ENCODE results near the gene SEZ6L. TPM values are rescaled to one million over a fixed set of nuclear protein-coding genes. Genes with fewer than 3 reads are reported as not detected.

SEZ6L gene
- 1 to 10 TPM in 2 of 12 donors, under 1 TPM in 8, not detected in 2; 0.35 to 3.6 (median 0.59) TPM for polyA plus RNA-seq (ENCODE audit: insufficient read length in 12 of 12)
- long read RNA-seq, donor 1, result 0 reads
- long read RNA-seq, donor 2, result 0 reads
- long read RNA-seq, donor 3, result 0 reads
- long read RNA-seq, donor 4, result 0 reads
- long read RNA-seq, donor 5, result 0 reads
- long read RNA-seq, donor 6, result 0 reads
- long read RNA-seq, donor 7, result 0 reads
- long read RNA-seq, donor 8, result 0 reads
- long read RNA-seq, donor 9, result 0 reads
- long read RNA-seq, donor 10, result 0 reads
- long read RNA-seq, donor 11, result 0 reads

DNA sequence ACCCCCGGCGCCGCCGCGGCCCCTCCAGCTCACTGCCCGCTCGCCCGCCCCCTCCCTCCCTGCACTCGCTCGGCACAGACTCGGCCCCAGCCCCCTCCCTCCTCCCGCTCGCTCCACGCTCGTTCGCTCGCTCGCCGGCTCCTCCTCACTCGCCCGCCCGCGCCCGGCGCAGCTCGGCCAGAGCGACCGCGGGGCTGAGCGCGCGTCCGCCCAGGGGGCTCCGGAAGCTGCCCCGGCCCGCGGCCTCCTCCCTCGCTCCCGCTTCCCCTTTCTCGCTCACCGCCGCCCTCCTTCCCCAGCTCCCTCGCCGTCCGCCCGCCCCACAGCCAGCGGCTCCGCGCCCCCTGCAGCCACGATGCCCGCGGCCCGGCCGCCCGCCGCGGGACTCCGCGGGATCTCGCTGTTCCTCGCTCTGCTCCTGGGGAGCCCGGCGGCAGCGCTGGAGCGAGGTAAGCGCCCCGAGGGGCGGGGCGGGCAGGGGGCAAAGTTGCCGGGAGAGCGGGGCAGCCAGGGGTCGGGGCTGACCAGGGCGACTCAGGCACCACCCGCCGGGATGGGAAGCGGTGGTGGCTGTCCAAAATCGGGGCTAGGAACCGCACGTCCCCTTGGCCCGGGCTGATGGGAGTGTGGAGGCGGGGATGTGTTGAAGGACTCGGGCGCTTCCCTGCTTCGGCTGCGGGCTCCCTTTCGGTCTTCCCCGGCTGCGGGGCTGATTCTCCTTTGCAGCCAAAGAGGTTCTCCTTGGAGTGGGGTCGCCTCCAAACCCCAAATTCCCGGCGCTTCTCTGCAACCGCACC lies at the start of gene SEZ6L:
TSS of gene SEZ6L (plus strand) at position 148 of the 797 bp plus-strand sequence. CDS start at position 356, 208 bp downstream.
- no peak for DNase-seq

DNA sequence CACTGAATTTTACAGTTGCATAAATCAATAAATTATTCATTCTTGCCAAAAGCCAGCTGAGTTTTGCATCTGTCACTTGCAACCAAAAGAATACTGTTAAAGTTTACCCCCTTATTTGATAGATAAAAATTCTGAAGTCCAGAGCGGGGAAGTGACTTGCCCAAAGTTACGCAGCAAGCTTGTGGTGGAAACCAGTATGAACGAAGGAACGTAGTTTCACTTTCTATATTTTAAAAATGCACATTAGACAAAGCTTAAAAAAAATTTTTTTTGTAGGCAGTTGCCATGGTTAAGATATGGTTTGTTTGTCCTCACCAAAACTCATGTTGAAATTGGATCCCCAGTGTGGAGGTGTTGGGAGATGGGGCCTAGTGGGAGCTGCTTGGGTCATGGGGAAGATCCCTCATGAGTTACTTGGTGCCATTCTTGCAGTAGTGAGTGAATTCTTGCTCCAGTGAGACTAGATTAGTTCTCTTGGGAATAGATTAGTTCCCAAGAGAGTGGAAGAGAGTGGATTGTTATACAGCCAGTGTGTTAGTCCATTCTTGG lies 46.3 kb upstream of the SEZ6L start:
- DNase-seq, result no peak

DNA sequence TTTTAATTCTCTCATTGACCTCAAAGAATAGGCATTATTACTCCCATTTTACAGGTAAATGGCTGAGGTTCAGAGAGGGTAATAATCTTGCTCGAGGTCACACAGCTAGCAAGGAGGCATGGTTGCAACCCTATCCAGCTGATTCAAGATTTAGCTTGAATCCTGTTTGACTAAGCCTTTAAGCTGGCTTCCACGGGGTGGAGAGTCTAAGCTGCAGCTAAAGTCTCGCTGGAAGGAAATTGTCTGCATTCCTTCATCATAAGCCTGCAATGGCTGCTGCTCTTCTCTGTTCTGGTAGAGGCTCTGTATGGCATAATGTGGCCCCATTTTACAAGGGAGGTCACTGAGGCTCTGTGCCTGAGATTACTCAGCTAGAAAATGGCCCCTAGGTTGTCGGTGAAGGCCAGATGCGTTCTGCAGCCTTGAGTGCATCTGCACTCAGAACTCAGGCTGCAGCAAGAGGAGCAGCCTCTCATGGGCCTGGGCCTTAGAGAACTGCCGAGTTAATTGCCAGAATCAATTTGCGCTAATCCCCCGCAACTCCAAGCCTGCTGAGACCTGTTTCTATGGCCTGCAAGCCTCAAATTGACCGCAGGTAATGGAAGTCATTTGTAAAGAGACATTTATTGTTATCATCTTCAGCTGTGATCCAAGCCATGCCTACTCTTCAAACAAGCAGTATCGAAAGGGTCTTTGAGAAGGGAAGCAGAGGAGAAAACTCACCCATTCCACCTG lies 44.1 kb upstream of the SEZ6L start:
- no peak for DNase-seq

DNA sequence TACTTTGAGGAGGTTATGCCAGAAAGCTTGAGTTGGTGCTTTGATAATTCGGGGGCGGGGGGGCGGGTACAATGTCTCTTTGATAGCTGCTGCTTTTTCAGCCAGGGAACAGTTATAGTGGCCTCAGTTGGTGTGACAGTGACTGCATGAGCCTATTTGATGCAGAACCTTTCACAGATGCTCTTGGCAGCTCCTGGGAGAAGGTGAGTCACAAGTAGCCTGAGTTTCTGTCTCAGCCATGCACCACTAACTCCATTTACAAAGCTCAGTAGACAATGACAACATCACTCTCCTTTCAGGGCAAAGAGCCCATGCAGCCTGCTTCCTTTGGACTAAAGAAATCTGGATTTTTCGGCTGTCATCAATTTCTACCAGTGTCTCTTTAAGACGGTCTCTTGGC lies 42.1 kb upstream of the SEZ6L start:
- DNase-seq, result no peak

GRCh38 chr22:26127556-26127955 lies 41.7 kb upstream of the SEZ6L start:
- no peak for DNase-seq

DNA sequence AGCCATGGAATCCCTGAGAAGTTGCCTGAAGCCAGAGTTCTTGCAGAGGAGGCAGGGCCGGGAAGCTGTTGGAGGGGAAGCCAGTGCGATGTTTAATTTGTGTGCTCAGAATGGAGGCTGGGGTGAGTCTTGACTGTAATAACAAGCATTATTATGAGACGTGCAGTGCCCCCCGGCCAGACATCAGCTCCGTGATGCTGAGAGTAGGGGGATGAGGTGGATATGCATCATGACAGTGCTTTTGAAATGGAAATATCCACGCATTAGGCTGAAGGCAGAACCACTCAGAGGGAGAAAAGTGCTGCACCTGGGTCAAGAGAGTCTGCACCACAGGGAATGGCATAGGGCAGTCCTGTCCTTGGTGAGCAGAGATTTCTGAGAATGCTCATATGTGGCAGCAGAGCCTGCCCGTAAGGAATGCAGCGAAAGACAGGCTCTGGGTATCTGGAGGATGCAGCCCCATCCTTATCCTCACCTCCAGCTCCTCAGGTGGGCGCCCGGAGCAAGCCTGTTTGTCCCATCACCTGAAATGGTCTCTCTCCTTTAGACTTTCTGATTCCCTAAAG lies 37.6 kb upstream of the SEZ6L start:
- DNase-seq, result no peak

GRCh38 chr22:26134654-26135330 lies 34.5 kb upstream of the SEZ6L start:
- no peak for DNase-seq

DNA sequence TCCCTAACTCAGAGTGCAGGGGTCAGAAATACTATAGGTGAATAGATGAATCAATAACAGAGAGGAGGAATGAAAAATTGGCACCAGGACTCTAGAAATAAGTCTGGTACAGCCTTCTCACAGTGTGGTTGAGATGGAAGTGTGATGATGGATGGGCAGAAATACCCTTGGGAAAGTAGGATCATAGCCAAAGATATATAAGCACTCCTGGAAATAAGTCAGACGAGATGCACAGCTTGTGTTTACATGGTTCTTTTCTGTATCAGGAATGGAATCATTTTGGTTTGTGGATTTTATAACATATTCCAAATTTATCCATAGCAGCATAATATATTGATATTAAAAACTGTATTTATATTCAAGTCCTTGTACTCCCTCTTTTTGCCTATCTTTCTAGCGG lies 33.5 kb upstream of the SEZ6L start:
- no peak for DNase-seq

GRCh38 chr22:26139310-26139709 lies 30.0 kb upstream of the SEZ6L start:
- no peak for DNase-seq

DNA sequence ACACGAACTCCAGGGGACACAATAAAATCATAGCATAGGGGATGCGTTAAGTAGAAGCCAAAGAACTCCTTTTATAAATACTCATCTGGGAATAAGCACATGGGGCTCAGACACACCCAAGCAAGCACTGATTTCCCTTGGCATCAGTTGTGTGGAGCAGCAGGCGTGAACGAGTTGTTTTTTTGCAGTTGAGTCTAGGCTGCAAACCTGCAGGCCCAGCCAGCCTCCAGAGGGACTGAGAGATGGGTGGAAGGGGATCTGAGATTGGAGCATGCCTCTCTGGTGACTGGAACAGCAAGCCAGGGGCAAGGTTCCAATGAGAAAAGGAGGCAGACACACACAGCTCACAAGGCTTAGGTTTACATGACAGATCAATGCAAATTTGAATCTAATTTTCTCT lies 27.4 kb upstream of the SEZ6L start:
- DNase-seq, result no peak

- no peak for DNase-seq
Observed at GRCh38 chr22:26143806-26144325, 25.4 kb upstream of the SEZ6L start.

GRCh38 chr22:26159886-26160285 lies 9.4 kb upstream of the SEZ6L start:
- no peak for DNase-seq

- DNase-seq, result no peak
Observed at GRCh38 chr22:26161746-26162145, 7.5 kb upstream of the SEZ6L start.

- DNase-seq, result no peak
Observed at GRCh38 chr22:26162926-26163325, 6.3 kb upstream of the SEZ6L start.

- DNase-seq, result no peak
Observed at GRCh38 chr22:26164174-26164573, 5.1 kb upstream of the SEZ6L start.

GRCh38 chr22:26168330-26168851 lies 871 bp upstream of the SEZ6L start:
- DNase-seq, result no peak

DNA sequence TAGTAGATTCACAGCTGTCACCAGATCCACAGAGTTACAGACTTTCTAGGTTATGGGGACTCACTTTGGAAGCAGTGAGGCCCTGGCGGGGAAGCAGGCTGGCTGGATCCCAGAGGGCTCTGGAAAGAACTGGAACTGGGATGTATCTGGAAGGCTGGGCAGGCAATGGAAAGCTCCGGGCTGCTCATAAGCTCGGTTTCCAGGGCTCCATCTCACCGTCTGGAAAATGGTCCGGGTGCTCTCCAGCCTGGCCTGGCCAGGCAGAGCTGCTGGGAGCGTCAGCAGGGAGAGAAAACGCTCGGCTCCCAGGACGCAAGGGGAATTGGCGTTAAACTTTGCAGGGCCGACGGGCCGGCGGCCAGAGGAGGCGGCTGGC lies 335 bp upstream of the SEZ6L start:
- DNase-seq, result no peak

DNA sequence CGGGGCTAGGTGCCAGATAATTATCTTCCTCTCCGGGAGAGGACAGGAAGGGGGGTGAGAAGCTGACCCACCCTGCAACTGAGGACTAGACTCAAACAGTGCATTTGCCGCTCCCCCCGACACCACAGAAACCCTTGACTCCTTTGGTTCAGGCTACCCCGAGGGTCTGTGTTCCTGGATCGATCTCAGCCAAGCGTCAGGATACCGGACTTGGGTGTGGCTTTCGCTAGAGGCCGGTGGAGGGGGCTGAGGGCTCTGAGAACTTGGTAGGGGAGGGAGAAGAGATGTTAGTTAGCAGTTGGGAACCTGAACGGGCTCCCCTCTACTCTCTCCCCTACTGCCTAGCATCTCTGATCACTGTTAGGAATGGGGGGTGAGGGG lies 840 bp downstream of the SEZ6L start:
- DNase-seq, result no peak

GRCh38 chr22:26170795-26171580 lies 1.7 kb downstream of the SEZ6L start:
- no peak for DNase-seq

DNA sequence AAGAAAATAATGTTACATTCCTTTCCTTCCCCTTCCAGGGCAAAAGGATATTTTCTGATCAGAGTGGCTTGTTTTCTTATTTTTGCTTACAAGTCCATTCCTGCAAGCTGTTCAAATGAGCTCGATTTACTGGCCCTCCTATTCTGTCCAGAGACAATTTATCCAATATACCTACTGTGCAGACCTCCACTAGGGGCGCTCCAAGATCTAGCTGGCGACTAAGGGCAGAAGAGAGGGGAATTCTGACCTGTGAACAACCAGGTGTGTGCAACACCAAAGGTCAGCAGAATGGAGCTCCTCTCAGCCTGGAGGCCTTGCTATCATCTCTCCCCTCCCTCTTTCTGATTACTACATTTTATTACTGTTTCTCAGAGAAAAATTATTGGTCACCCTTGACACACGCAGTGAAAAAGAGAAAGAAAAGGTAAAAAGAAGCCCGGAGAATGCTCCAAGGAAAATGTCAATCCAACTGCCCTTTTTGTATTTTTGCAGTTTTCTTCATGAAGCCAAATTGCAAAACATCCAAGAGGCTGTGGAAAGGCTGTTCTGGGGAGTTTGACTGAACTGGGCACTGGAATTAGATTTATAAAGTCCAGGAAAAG lies 3.2 kb downstream of the SEZ6L start:
- no peak for DNase-seq
